ENCODE data around the gene VPS35L. TPM values are rescaled to one million over a fixed set of nuclear protein-coding genes. Genes with fewer than 3 reads are reported as not detected.
A peak's percentile ranks its signal among the peaks of the same experiment; 100 is the strongest.

VPS35L gene
- total and polyA plus RNA-seq, 2 of the 13 experiments (the other 11 are each of a cell fraction or from before 2014, with no cell fraction given) = 1.4 to 1.6 TPM

DNA sequence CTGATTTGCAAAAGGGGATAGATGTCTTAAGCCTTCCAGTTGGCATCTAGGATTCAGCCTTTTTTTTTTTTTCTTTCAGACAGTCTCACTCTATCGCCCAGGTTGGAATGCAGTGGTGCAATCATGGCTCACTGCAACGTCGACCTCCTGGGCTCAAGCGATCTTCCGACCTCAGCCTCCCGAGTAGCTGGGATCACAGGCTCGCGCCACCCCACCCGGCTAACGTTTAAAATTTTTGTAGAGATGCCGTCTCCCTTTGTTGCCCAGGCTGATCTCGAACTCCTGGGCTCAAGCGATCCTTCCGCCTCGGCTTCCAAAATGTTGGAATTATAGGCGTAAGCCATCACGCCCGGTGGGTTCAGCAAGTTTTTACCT, 32.3 kb upstream of the VPS35L start (continued):
- TF ChIP-seq KDM2A (CRISPR knock-in tag; IDR thresholded peaks at IDR 0.05; ENCODE audit: borderline replicate concordance, low read depth) (no peak), ZBTB38 (CRISPR knock-in tag; IDR thresholded peaks at IDR 0.05) (peak; percentile 39; the same call in 1 of the 2 replicates), HOXA5 (CRISPR knock-in tag; IDR thresholded peaks at IDR 0.05) (0 out of 2 replicates have a peak, but pooled peaks have one; percentile 68), ZNF747 (CRISPR knock-in tag; IDR thresholded peaks at IDR 0.05; ENCODE audit: borderline replicate concordance) (no peak), SPEN (CRISPR knock-in tag; IDR thresholded peaks at IDR 0.05; ENCODE audit: low read depth) (0 out of 2 replicates have a peak, but pooled peaks have one; percentile 3), ZC3H13 (CRISPR knock-in tag; IDR thresholded peaks at IDR 0.05) (no peak), ZNF678 (CRISPR knock-in tag; IDR thresholded peaks at IDR 0.05) (no peak), ATF7 (IDR thresholded peaks at IDR 0.05) (no peak), ATF7 (CRISPR knock-in tag; IDR thresholded peaks at IDR 0.05) (0 out of 2 replicates have a peak, but pooled peaks have one; percentile 0), SRF (IDR thresholded peaks at IDR 0.05; ENCODE audit: low read depth, low read length) (no peak), ZMYM3 (CRISPR knock-in tag; IDR thresholded peaks at IDR 0.05) (peak; percentile 94), POLR2A (IDR thresholded peaks at IDR 0.05; ENCODE audit: insufficient read depth in 1 of 2, low read depth in 2 of 2, low read length in 2 of 2) (0 out of 4 replicates have a peak, but pooled peaks of 1 of the 2 experiments have one; percentile 32), SP5 (CRISPR knock-in tag; IDR thresholded peaks at IDR 0.05; ENCODE audit: borderline replicate concordance, low read depth) (no peak), SATB2 (CRISPR knock-in tag; IDR thresholded peaks at IDR 0.05) (0 out of 2 replicates have a peak, but pooled peaks have one; percentile 82)
- TF ChIP-seq, protein P1, sequence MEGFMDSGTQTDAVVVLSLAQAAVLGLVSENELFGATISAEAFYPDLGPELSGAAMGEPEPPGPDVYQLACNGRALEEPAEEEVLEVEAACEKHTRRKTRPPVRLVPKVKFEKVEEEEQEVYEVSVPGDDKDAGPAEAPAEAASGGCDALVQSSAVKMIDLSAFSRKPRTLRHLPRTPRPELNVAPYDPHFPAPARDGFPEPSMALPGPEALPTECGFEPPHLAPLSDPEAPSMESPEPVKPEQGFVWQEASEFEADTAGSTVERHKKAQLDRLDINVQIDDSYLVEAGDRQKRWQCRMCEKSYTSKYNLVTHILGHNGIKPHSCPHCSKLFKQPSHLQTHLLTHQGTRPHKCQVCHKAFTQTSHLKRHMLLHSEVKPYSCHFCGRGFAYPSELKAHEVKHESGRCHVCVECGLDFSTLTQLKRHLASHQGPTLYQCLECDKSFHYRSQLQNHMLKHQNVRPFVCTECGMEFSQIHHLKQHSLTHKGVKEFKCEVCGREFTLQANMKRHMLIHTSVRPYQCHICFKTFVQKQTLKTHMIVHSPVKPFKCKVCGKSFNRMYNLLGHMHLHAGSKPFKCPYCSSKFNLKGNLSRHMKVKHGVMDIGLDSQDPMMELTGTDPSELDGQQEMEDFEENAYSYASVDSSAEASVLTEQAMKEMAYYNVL (CRISPR knock-in tag; IDR thresholded peaks at IDR 0.05; ENCODE audit: borderline replicate concordance) = peak; percentile 7; the same call in 1 of the 2 replicates
- TF ChIP-seq, protein P2, sequence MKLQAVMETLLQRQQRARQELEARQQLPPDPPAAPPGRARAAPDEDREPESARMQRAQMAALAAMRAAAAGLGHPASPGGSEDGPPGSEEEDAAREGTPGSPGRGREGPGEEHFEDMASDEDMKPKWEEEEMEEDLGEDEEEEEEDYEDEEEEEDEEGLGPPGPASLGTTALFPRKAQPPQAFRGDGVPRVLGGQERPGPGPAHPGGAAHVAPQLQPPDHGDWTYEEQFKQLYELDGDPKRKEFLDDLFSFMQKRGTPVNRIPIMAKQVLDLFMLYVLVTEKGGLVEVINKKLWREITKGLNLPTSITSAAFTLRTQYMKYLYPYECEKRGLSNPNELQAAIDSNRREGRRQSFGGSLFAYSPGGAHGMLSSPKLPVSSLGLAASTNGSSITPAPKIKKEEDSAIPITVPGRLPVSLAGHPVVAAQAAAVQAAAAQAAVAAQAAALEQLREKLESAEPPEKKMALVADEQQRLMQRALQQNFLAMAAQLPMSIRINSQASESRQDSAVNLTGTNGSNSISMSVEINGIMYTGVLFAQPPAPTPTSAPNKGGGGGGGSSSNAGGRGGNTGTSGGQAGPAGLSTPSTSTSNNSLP (IDR thresholded peaks at IDR 0.05; ENCODE audit: low read depth, low read length) = 0 out of 2 replicates have a peak, but pooled peaks have one; percentile 6
- TF ChIP-seq, protein P3, sequence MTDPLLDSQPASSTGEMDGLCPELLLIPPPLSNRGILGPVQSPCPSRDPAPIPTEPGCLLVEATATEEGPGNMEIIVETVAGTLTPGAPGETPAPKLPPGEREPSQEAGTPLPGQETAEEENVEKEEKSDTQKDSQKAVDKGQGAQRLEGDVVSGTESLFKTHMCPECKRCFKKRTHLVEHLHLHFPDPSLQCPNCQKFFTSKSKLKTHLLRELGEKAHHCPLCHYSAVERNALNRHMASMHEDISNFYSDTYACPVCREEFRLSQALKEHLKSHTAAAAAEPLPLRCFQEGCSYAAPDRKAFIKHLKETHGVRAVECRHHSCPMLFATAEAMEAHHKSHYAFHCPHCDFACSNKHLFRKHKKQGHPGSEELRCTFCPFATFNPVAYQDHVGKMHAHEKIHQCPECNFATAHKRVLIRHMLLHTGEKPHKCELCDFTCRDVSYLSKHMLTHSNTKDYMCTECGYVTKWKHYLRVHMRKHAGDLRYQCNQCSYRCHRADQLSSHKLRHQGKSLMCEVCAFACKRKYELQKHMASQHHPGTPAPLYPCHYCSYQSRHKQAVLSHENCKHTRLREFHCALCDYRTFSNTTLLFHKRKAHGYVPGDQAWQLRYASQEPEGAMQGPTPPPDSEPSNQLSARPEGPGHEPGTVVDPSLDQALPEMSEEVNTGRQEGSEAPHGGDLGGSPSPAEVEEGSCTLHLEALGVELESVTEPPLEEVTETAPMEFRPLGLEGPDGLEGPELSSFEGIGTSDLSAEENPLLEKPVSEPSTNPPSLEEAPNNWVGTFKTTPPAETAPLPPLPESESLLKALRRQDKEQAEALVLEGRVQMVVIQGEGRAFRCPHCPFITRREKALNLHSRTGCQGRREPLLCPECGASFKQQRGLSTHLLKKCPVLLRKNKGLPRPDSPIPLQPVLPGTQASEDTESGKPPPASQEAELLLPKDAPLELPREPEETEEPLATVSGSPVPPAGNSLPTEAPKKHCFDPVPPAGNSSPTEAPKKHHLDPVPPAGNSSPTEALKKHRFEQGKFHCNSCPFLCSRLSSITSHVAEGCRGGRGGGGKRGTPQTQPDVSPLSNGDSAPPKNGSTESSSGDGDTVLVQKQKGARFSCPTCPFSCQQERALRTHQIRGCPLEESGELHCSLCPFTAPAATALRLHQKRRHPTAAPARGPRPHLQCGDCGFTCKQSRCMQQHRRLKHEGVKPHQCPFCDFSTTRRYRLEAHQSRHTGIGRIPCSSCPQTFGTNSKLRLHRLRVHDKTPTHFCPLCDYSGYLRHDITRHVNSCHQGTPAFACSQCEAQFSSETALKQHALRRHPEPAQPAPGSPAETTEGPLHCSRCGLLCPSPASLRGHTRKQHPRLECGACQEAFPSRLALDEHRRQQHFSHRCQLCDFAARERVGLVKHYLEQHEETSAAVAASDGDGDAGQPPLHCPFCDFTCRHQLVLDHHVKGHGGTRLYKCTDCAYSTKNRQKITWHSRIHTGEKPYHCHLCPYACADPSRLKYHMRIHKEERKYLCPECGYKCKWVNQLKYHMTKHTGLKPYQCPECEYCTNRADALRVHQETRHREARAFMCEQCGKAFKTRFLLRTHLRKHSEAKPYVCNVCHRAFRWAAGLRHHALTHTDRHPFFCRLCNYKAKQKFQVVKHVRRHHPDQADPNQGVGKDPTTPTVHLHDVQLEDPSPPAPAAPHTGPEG (CRISPR knock-in tag; IDR thresholded peaks at IDR 0.05) = peak; percentile 64; the same call in 1 of the 2 replicates
- TF ChIP-seq, protein P4, sequence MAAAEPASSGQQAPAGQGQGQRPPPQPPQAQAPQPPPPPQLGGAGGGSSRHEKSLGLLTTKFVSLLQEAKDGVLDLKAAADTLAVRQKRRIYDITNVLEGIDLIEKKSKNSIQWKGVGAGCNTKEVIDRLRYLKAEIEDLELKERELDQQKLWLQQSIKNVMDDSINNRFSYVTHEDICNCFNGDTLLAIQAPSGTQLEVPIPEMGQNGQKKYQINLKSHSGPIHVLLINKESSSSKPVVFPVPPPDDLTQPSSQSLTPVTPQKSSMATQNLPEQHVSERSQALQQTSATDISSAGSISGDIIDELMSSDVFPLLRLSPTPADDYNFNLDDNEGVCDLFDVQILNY (CRISPR knock-in tag; conservative IDR thresholded peaks at IDR 0.05) = no peak
- TF ChIP-seq, protein P5, sequence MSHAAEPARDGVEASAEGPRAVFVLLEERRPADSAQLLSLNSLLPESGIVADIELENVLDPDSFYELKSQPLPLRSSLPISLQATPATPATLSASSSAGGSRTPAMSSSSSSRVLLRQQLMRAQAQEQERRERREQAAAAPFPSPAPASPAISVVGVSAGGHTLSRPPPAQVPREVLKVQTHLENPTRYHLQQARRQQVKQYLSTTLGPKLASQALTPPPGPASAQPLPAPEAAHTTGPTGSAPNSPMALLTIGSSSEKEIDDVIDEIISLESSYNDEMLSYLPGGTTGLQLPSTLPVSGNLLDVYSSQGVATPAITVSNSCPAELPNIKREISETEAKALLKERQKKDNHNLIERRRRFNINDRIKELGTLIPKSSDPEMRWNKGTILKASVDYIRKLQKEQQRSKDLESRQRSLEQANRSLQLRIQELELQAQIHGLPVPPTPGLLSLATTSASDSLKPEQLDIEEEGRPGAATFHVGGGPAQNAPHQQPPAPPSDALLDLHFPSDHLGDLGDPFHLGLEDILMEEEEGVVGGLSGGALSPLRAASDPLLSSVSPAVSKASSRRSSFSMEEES (CRISPR knock-in tag; IDR thresholded peaks at IDR 0.05) = peak; percentile 9; the same call in 1 of the 2 replicates

Data from HepG2 (cell line).